ENCODE data around the gene MTUS2. TPM values are rescaled to one million over a fixed set of nuclear protein-coding genes. Genes with fewer than 3 reads are reported as not detected.

MTUS2 gene
- total and polyA plus RNA-seq, 2 of the 8 experiments (the other 6 are each of a cell fraction or from before 2014, with no cell fraction given), result 0.18 to 0.80 TPM

DNA sequence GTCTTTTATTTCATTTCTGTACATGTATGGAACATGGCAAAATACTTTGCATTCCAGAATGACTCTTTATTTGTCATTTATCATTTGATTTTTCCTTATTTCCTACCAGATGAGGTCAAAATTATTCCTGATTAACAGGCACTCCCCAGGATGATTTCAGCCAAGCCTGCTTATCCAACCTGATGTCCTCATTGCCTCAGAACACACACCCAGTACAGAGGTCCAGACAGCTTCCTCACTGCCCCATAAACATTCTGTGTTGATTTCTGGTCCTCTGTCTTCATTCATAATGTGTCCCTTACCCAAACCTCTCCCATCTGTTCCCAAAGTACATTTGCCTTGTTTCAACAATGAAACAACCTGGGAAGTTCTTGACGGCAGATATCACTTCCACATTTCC lies 367.4 kb downstream of the MTUS2 start:
- H2AFZ ChIP-seq (ENCODE audit: low read length), result no peak overlapping the region
- H3K4me2 ChIP-seq (ENCODE audit: insufficient read depth in 1 of 2, low read depth in 2 of 2, low read length in 2 of 2), result no peak overlapping the region
- H4K5ac ChIP-seq (ENCODE audit: insufficient read length, low read depth, low read length), result no peak overlapping the region
- no peak overlapping the region for H4K8ac ChIP-seq (ENCODE audit: extremely low read depth, insufficient read depth, low read length)
- H3K27me3 ChIP-seq (replicated peaks in 1 of 4; ENCODE audit: control insufficient read depth in 3 of 4, extremely low read depth in 1 of 4, insufficient read depth in 3 of 4, low read length in 3 of 4), result no peaks in the 10 kb centered on the region
- H2BK12ac ChIP-seq (ENCODE audit: low read depth, low read length), result no peak overlapping the region
- no peak overlapping the region for H2AK5ac ChIP-seq (ENCODE audit: low read depth, low read length)
- FAIRE-seq (no peak), DNase-seq (ENCODE audit: low read depth in 1 of 2, low spot score in 2 of 2) (no peak)
- H3K4ac ChIP-seq (replicated peaks; ENCODE audit: insufficient read length, low read depth, low read length), result no peak overlapping the region
- H3K23me2 ChIP-seq (ENCODE audit: low read depth, low read length), result no peaks in the 10 kb centered on the region
- H3K23ac ChIP-seq (ENCODE audit: insufficient read length), result no peak overlapping the region
- H3K9me3 ChIP-seq (ENCODE audit: insufficient read depth in 2 of 2, low read depth in 1 of 2, low read length in 1 of 2), result peaks cover 3 to 5% of the 10 kb centered on the region in 2 experiments; a peak in 1 of 4 replicates
- H2BK120ac ChIP-seq (replicated peaks; ENCODE audit: low read depth, low read length), result no peak overlapping the region
- no peaks in the 10 kb centered on the region for H3K36me3 ChIP-seq (ENCODE audit: control insufficient read depth in 2 of 4, insufficient read depth in 4 of 4, low read length in 3 of 4)
- no peak overlapping the region for H2BK5ac ChIP-seq (ENCODE audit: low read depth, low read length)
- no peak overlapping the region for H3K9ac ChIP-seq (replicated peaks in 1 of 4; ENCODE audit: extremely low read depth in 1 of 4, low read depth in 3 of 4, low read length in 3 of 4)
- H3K4me3 ChIP-seq (ENCODE audit: extremely low read depth in 1 of 4, insufficient read depth in 2 of 4, low read depth in 3 of 4, low read length in 4 of 4), result no peak overlapping the region
- no peak overlapping the region for H2BK15ac ChIP-seq (ENCODE audit: low read length)
- H3K14ac ChIP-seq (ENCODE audit: insufficient read length), result no peak overlapping the region
- H3K27ac ChIP-seq (ENCODE audit: low read depth, low read length), result no peak overlapping the region
- H3K4me1 ChIP-seq (replicated peaks in 1 of 4; ENCODE audit: control insufficient read depth in 3 of 4, insufficient read depth in 4 of 4, low read length in 3 of 4), result no peaks in the 10 kb centered on the region
- no peaks in the 10 kb centered on the region for H4K20me1 ChIP-seq (replicated peaks in 1 of 2; ENCODE audit: control insufficient read depth in 1 of 2, insufficient read depth in 2 of 2, low read length in 2 of 2)
- ChIA-PET POLR2A (ENCODE audit: partially characterized antibody) (no interaction called here), CTCF (ENCODE audit: partially characterized antibody) (interaction anchor here (0.7 kb wide), 1 partner anchor 41 kb away, joined by 4 read pairs; no protein-coding TSS in a partner anchor)
- no peak overlapping the region for H3K56ac ChIP-seq (replicated peaks; ENCODE audit: insufficient read length, low read depth, low read length)
- 94% methylated on average over 1 of the region's 1 CpG; no CpG with 5 or more reads in 1 of the 2 experiments for WGBS, 2 experiments (ENCODE audit: extremely low coverage in 1 of 2, insufficient coverage in 1 of 2, insufficient read length in 1 of 2, insufficient replicate concordance in 2 of 2, low coverage in 1 of 2, low lambda C conversion rate in 2 of 2, missing lambda C conversion rate in 1 of 2)
- H3K79me1 ChIP-seq (ENCODE audit: low read depth, low read length), result no peaks in the 10 kb centered on the region
- H3K79me2 ChIP-seq (ENCODE audit: control insufficient read depth in 1 of 2, insufficient read depth in 2 of 2, low read length in 2 of 2), result no peaks in the 10 kb centered on the region
- H2BK20ac ChIP-seq (ENCODE audit: low read length), result no peak overlapping the region
- no peak overlapping the region for H3K18ac ChIP-seq (ENCODE audit: extremely low read depth, low read length)
- no peak overlapping the region for H4K91ac ChIP-seq (replicated peaks; ENCODE audit: insufficient read length, low read length)
- TF ChIP-seq RNF2 (IDR thresholded peaks at IDR 0.05; ENCODE audit: borderline replicate concordance, low read depth, low read length, missing control alignments, poor library complexity, severe bottlenecking) (no peak), CBX8 (IDR thresholded peaks at IDR 0.05; ENCODE audit: borderline replicate concordance, low read depth, low read length) (no peak), NANOG (IDR thresholded peaks at IDR 0.05; ENCODE audit: insufficient read depth, low read depth, low read length, poor library complexity, severe bottlenecking) (no peak), TCF12 (IDR thresholded peaks at IDR 0.05; ENCODE audit: low read depth, low read length) (no peak), YY1 (IDR thresholded peaks at IDR 0.05; ENCODE audit: low read depth, low read length) (no peak), CHD1 (IDR thresholded peaks at IDR 0.05; ENCODE audit: low read depth, low read length) (no peak), ZNF274 (IDR thresholded peaks at IDR 0.05; ENCODE audit: borderline replicate concordance, extremely low read depth, low read length) (no peak), SP2 (IDR thresholded peaks at IDR 0.05; ENCODE audit: low read length) (no peak), FOSL1 (IDR thresholded peaks at IDR 0.05; ENCODE audit: insufficient read depth, low read depth, low read length) (no peak), GABPA (IDR thresholded peaks at IDR 0.05; ENCODE audit: borderline replicate concordance, insufficient read depth, low read length) (no peak)
- TF ChIP-seq, protein P1, sequence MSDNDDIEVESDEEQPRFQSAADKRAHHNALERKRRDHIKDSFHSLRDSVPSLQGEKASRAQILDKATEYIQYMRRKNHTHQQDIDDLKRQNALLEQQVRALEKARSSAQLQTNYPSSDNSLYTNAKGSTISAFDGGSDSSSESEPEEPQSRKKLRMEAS (IDR thresholded peaks at IDR 0.05), result no peak
- TF ChIP-seq, protein P2, sequence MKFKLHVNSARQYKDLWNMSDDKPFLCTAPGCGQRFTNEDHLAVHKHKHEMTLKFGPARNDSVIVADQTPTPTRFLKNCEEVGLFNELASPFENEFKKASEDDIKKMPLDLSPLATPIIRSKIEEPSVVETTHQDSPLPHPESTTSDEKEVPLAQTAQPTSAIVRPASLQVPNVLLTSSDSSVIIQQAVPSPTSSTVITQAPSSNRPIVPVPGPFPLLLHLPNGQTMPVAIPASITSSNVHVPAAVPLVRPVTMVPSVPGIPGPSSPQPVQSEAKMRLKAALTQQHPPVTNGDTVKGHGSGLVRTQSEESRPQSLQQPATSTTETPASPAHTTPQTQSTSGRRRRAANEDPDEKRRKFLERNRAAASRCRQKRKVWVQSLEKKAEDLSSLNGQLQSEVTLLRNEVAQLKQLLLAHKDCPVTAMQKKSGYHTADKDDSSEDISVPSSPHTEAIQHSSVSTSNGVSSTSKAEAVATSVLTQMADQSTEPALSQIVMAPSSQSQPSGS (IDR thresholded peaks at IDR 0.05; ENCODE audit: low read length), result no peak
